Type B pancreatic cell (in vitro differentiated cells): ENCODE measurements around the gene PRPF38A. TPM values are rescaled to one million over a fixed set of nuclear protein-coding genes. Genes with fewer than 3 reads are reported as not detected.

Experiments used
- DNase-seq: peaks from one replicate; pipeline ENCODE4 v3.0.0; 2021; ENCODE audit warnings: mixed read lengths; ENCODE audit not compliant: unreplicated experiment; ENCODE audit errors: extremely low spot score
- H3K27ac Mint-ChIP-seq: 2 replicates; pipeline ENCODE4 v1.8.0; 2021; ENCODE audit warnings: mild to moderate bottlenecking, mixed read lengths
- H3K27me3 Mint-ChIP-seq: 2 replicates; pipeline ENCODE4 v1.8.0; 2021; ENCODE audit warnings: mixed read lengths
- H3K36me3 Mint-ChIP-seq: 2 replicates; pipeline ENCODE4 v1.8.0; 2021; ENCODE audit warnings: mixed read lengths
- H3K4me1 Mint-ChIP-seq: one replicate; pipeline ENCODE4 v1.8.0; 2021; ENCODE audit warnings: mixed read lengths; ENCODE audit not compliant: unreplicated experiment
- H3K4me3 Mint-ChIP-seq: 2 replicates; pipeline ENCODE4 v1.8.0; 2021; ENCODE audit warnings: mild to moderate bottlenecking, mixed read lengths
- H3K9me3 Mint-ChIP-seq: 2 replicates; pipeline ENCODE4 v1.8.0; 2021; ENCODE audit warnings: mixed read lengths
- CTCF ChIP-seq: fragments of 200-600 bp; sonication (generic); conservative IDR thresholded peaks from 2 replicates; pipeline ENCODE4 v1.5.0; 2021; ENCODE audit warnings: antibody characterized with exemption, mild to moderate bottlenecking
- total RNA-seq: library from RNA; stranded (reverse); gene quantifications from 2 replicates; pipeline ENCODE4 v1.2.1, GENCODE V29; 2021; ENCODE audit warnings: low replicate concordance

The PRPF38A gene
- total RNA-seq, 1 donor from 2014 or later = 70.7 TPM

- no peaks in the 10 kb centered on the region for H3K9me3 Mint-ChIP-seq
- DNase-seq = no peak
- H3K27ac Mint-ChIP-seq = no peak overlapping the region
- peaks cover 30% of the 10 kb centered on the region for H3K36me3 Mint-ChIP-seq
- H3K27me3 Mint-ChIP-seq = no peaks in the 10 kb centered on the region
- no peak for TF ChIP-seq CTCF
- no peaks in the 10 kb centered on the region for H3K4me1 Mint-ChIP-seq
- H3K4me3 Mint-ChIP-seq = no peak overlapping the region
These were observed 30.8 kb downstream of the PRPF38A start for GRCh38 chr1:52435211-52435610.

- no peak overlapping the region for H3K27ac Mint-ChIP-seq
- no peak overlapping the region for H3K4me3 Mint-ChIP-seq
- no peaks in the 10 kb centered on the region for H3K27me3 Mint-ChIP-seq
- no peak for TF ChIP-seq CTCF
- H3K36me3 Mint-ChIP-seq = peaks cover 32% of the 10 kb centered on the region
- H3K9me3 Mint-ChIP-seq = no peaks in the 10 kb centered on the region
- DNase-seq = no peak
- no peaks in the 10 kb centered on the region for H3K4me1 Mint-ChIP-seq
These were observed 31.2 kb downstream of the PRPF38A start for GRCh38 chr1:52435650-52436049.

- Mint-ChIP-seq H3K27me3 (no peaks in the 10 kb centered on the region), H3K9me3 (no peaks in the 10 kb centered on the region), H3K36me3 (peaks cover 31% of the 10 kb centered on the region), H3K4me3 (no peak overlapping the region), H3K4me1 (no peaks in the 10 kb centered on the region), H3K27ac (no peak overlapping the region)
- TF ChIP-seq CTCF = no peak
- DNase-seq = no peak
These were observed 32.4 kb downstream of the PRPF38A start for GRCh38 chr1:52436817-52437216.

- H3K4me3 Mint-ChIP-seq = no peak overlapping the region
- no peak for DNase-seq
- no peaks in the 10 kb centered on the region for H3K27me3 Mint-ChIP-seq
- no peak for TF ChIP-seq CTCF
- H3K36me3 Mint-ChIP-seq = peaks cover 35% of the 10 kb centered on the region
- no peaks in the 10 kb centered on the region for H3K9me3 Mint-ChIP-seq
- H3K4me1 Mint-ChIP-seq = no peaks in the 10 kb centered on the region
- H3K27ac Mint-ChIP-seq = no peak overlapping the region
These were observed 35.6 kb downstream of the PRPF38A start for GRCh38 chr1:52439976-52440375.

- DNase-seq = no peak
- Mint-ChIP-seq H3K4me3 (no peak overlapping the region), H3K4me1 (no peaks in the 10 kb centered on the region), H3K27ac (no peak overlapping the region), H3K36me3 (peaks cover 34% of the 10 kb centered on the region), H3K27me3 (no peaks in the 10 kb centered on the region), H3K9me3 (no peaks in the 10 kb centered on the region)
- TF ChIP-seq CTCF = no peak
These were observed 40.1 kb downstream of the PRPF38A start for GRCh38 chr1:52444463-52444862.

GRCh38 chr1:52454127-52454526 is 49.7 kb downstream of the PRPF38A start:
- no peak overlapping the region for H3K27ac Mint-ChIP-seq
- H3K36me3 Mint-ChIP-seq = peaks cover 42% of the 10 kb centered on the region
- DNase-seq = no peak
- H3K9me3 Mint-ChIP-seq = no peaks in the 10 kb centered on the region
- H3K4me3 Mint-ChIP-seq = no peak overlapping the region
- no peaks in the 10 kb centered on the region for H3K27me3 Mint-ChIP-seq
- H3K4me1 Mint-ChIP-seq = no peaks in the 10 kb centered on the region
- no peak for TF ChIP-seq CTCF
